Sigmoid colon (tissue), 7 donors: ENCODE results near the gene PKN2. TPM values are rescaled to one million over a fixed set of nuclear protein-coding genes. Genes with fewer than 3 reads are reported as not detected.

Experiments
- DNase-seq: peaks from one replicate; pipeline ENCODE4 v3.0.0-alpha.2; 2019
- H3K27ac ChIP-seq, 4 donors: fragments of 200-600 bp; sonication (generic); one replicate each; pipeline ENCODE4 v1.5.1; 2016 to 2019; ENCODE audit warnings: mild to moderate bottlenecking in 1 of 4
- H3K27me3 ChIP-seq, 3 donors: fragments of 200-600 bp; sonication (generic); one replicate each; pipeline ENCODE4 v1.5.1; 2019; ENCODE audit warnings: mild to moderate bottlenecking in 1 of 3
- H3K36me3 ChIP-seq, 4 donors: fragments of 200-600 bp; sonication (generic); one replicate each; pipeline ENCODE4 v1.5.1; 2016 to 2019
- H3K4me1 ChIP-seq, 4 donors: fragments of 200-600 bp; sonication (generic); one replicate each; pipeline ENCODE4 v1.5.1; 2017 to 2019
- H3K4me3 ChIP-seq, 4 donors: fragments of 200-600 bp; sonication (generic); one replicate each; pipeline ENCODE4 v1.5.1; 2017 to 2019; ENCODE audit warnings: mild to moderate bottlenecking in 2 of 4, moderate library complexity in 1 of 4
- H3K9me3 ChIP-seq, 4 donors: fragments of 200-600 bp in 3 of 4; sonication (generic) in 3 of 4; one replicate each; pipeline versions ENCODE4 v1.5.1 to v1.6.1; 2013 to 2019
- EP300 ChIP-seq, 4 donors: sonication (generic); formaldehyde crosslinking; IDR thresholded peaks; one replicate each; pipeline ENCODE4 v1.6.1; 2017; ENCODE audit warnings: antibody characterized with exemption in 4 of 4
- POLR2A ChIP-seq, 2 donors: fragments of 450-650 bp; IDR thresholded peaks; one replicate each; pipeline ENCODE4 v1.6.1; 2016; ENCODE audit warnings: antibody characterized with exemption in 2 of 2, mild to moderate bottlenecking in 2 of 2, moderate library complexity in 2 of 2
- POLR2AphosphoS5 ChIP-seq, 4 donors: sonication (generic); formaldehyde crosslinking; IDR thresholded peaks; one replicate each; pipeline ENCODE4 v1.6.1; 2017; ENCODE audit warnings: antibody characterized with exemption in 4 of 4
- WGBS, 2 donors: extraction: QIAGEN DNeasy Blood & Tissue Kit; methylation state at CpG; one replicate each; pipeline ENCODE4 v1.1.7; 2013; 5-methylcytosine and 5-hydroxymethylcytosine counted together
- intact Hi-C: fragments of 100-400 bp; cut with DNase I; formaldehyde crosslinking; loops from one replicate; pipeline ENCODE4 v1.15.1; 2023
- polyA plus RNA-seq, 3 donors: library from polyadenylated mRNA; stranded (reverse); fragments of 200-250 nt; gene quantifications; one replicate each; pipeline ENCODE4 v1.2.3, GENCODE V29; 2013
- total RNA-seq, 4 donors: library from RNA; depleted of rRNA; stranded (reverse); fragments of >200 nt; gene quantifications; one replicate each; pipeline ENCODE4 v1.1.0, GENCODE V29; 2016
- TF ChIP-seq, protein P1 (sequence below), 4 experiments: fragments of 450-650 bp in 3 of 4; fragments of 200-600 bp in 1 of 4; IDR thresholded peaks; one replicate each; pipeline ENCODE4 v1.5.1; 2016 to 2019; ENCODE audit warnings: antibody characterized with exemption in 4 of 4, mild to moderate bottlenecking in 3 of 4, moderate library complexity in 2 of 4
- donor health status: healthy with polysubstance abuse.
- donor health status: Bipolar disorder and iron deficiency.
- donor health status: healthy.

The PKN2 gene
- total and polyA plus RNA-seq, 7 donors: 9.6 to 43.4 (median 25.5) TPM

DNA sequence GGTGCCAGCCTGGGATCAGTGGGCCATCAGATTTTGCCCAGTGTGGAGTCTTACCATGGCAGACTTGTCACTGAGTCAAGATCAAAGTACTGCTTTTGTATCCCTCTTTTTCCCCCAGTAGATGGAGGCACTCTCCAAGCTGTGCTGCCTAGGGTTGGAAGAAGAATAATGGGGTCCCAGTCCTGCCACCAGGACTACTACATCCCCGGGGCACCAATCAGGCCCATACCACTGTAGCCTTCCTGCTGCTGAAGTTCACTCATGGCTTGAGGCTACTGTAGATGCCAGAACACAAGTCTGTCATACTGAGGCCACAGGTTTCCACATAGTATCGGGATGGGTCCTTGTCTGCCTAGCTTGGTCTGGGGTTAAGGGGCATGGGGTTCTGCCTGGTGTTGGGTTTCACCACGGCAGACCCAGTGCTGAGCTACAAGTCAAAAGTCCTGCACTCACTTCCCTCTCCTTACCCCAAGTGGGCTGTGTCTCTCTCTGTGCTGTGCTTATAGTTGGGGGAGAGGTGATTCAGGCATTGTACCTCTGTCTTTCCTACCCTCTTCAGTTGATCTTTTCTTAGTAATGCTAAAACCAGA, 53.4 kb downstream of the PKN2 start:
- H3K27me3 ChIP-seq: no peaks in the 10 kb centered on the region
- peaks cover 0 to 10% (median 0%) of the 10 kb centered on the region in 4 donors for H3K4me1 ChIP-seq
- intact Hi-C loops: loop anchor here (10.0 kb wide), 1 partner anchor 157 kb away; the partner anchor contains the start of gene GTF2B
- no peak for DNase-seq
- no peaks in the 10 kb centered on the region for H3K36me3 ChIP-seq
- H3K9me3 ChIP-seq: peaks cover 0 to 5% (median 2%) of the 10 kb centered on the region in 4 donors
- H3K27ac ChIP-seq: no peak overlapping the region
- TF ChIP-seq POLR2A (IDR thresholded peaks at IDR 0.05): no peak
- TF ChIP-seq POLR2AphosphoS5 (IDR thresholded peaks at IDR 0.05): no peak
- TF ChIP-seq EP300 (IDR thresholded peaks at IDR 0.05): no peak
- WGBS, 2 donors: 94 to 98% methylated on average over 3 of the region's 3 CpGs
- H3K4me3 ChIP-seq: no peak overlapping the region

DNA sequence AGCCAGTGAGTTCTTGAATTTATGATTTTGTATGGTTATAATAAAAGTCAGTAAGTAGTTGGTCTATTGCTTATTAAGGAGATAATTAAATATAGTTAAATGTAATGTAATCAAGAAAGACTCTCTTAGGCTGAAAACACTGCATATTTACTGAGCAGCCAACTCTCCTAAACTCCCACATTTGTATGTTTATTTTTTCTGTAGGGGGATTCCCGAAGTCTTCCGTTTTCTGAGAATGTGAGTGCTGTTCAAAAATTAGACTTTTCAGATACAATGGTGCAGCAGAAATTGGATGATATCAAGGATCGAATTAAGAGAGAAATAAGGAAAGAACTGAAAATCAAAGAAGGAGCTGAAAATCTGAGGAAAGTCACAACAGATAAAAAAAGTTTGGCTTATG, 56.7 kb downstream of the PKN2 start:
- WGBS, 2 donors: 72 to 84% methylated on average over 3 of the region's 3 CpGs
- H3K36me3 ChIP-seq: peaks cover 0 to 6% (median 0%) of the 10 kb centered on the region in 4 donors

DNA sequence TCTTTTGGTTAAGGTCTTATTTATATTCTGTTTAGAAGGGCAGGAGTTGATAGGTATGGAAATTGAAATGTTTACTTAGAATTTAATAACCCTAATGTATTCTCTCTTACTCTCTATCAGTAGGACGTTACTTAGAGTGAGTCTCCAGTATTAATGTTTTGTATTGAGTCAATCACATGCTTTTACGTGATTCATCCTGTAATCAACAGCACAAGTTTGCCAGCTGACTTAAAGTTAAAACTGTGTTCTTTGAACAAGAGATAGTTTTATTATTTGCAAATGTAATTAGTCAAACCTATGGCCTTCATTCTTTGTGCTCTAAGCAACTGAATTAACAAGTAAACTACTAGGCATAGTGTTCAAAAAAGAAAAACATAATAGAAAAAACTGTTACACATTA, 57.3 kb downstream of the PKN2 start:
- TF ChIP-seq POLR2A (IDR thresholded peaks at IDR 0.05) (no peak), POLR2AphosphoS5 (IDR thresholded peaks at IDR 0.05) (no peak), EP300 (IDR thresholded peaks at IDR 0.05) (no peak)
- TF ChIP-seq, protein P1, sequence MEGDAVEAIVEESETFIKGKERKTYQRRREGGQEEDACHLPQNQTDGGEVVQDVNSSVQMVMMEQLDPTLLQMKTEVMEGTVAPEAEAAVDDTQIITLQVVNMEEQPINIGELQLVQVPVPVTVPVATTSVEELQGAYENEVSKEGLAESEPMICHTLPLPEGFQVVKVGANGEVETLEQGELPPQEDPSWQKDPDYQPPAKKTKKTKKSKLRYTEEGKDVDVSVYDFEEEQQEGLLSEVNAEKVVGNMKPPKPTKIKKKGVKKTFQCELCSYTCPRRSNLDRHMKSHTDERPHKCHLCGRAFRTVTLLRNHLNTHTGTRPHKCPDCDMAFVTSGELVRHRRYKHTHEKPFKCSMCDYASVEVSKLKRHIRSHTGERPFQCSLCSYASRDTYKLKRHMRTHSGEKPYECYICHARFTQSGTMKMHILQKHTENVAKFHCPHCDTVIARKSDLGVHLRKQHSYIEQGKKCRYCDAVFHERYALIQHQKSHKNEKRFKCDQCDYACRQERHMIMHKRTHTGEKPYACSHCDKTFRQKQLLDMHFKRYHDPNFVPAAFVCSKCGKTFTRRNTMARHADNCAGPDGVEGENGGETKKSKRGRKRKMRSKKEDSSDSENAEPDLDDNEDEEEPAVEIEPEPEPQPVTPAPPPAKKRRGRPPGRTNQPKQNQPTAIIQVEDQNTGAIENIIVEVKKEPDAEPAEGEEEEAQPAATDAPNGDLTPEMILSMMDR (IDR thresholded peaks at IDR 0.05): no peak
- peaks cover 0 to 10% (median 0%) of the 10 kb centered on the region in 4 donors for H3K4me1 ChIP-seq
- H3K27ac ChIP-seq: no peak overlapping the region
- WGBS, 2 donors: 69 to 80% methylated on average over 2 of the region's 2 CpGs
- H3K9me3 ChIP-seq: no peaks in the 10 kb centered on the region
- intact Hi-C loops: no loop called here
- no peak for DNase-seq
- peaks cover 0 to 6% (median 0%) of the 10 kb centered on the region in 4 donors for H3K36me3 ChIP-seq
- H3K27me3 ChIP-seq: no peaks in the 10 kb centered on the region
- H3K4me3 ChIP-seq: no peak overlapping the region

More for the DNA sequence above, 56.7 kb downstream of the PKN2 start:
- H3K27me3 ChIP-seq: no peaks in the 10 kb centered on the region
- H3K27ac ChIP-seq: no peak overlapping the region
- H3K4me3 ChIP-seq: no peak overlapping the region
- intact Hi-C loops: no loop called here
- H3K4me1 ChIP-seq: peaks cover 0 to 10% (median 0%) of the 10 kb centered on the region in 4 donors
- TF ChIP-seq EP300 (IDR thresholded peaks at IDR 0.05) (no peak), POLR2AphosphoS5 (IDR thresholded peaks at IDR 0.05) (no peak), POLR2A (IDR thresholded peaks at IDR 0.05) (no peak)
- TF ChIP-seq, protein P1 (IDR thresholded peaks at IDR 0.05): no peak
- no peak for DNase-seq
- peaks cover 0 to under 1% (median 0%) of the 10 kb centered on the region in 4 donors for H3K9me3 ChIP-seq

DNA sequence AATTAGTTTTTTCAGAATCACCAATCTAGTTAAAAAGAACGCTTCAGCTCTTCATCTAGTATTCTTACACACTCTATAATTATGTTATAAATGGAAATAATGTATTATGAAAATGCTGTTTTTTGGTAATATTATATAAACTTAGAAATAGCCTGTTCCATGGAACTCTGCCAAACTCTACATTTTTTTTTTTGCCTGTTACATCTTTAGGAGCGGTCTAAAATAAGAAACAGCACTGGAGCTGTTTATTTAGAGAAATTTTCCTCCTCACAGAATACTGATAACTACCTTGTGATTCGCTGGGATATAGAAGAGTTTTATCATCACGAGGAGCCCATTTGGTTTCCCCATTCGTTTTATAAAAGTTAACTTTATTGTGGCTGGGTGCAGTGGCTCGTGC, 58.5 kb downstream of the PKN2 start:
- TF ChIP-seq POLR2AphosphoS5 (IDR thresholded peaks at IDR 0.05): no peak
- TF ChIP-seq, protein P1 (IDR thresholded peaks at IDR 0.05): no peak
- TF ChIP-seq EP300 (IDR thresholded peaks at IDR 0.05): no peak
- TF ChIP-seq POLR2A (IDR thresholded peaks at IDR 0.05): no peak
- intact Hi-C loops: no loop called here
- Histone ChIP-seq H3K9me3 (no peaks in the 10 kb centered on the region), H3K4me3 (no peak overlapping the region), H3K36me3 (peaks cover 0 to 6% (median 0%) of the 10 kb centered on the region in 4 donors), H3K4me1 (peaks cover 0 to 10% (median 0%) of the 10 kb centered on the region in 4 donors), H3K27ac (no peak overlapping the region), H3K27me3 (no peaks in the 10 kb centered on the region)
- 93% methylated on average over 6 of the region's 6 CpGs for WGBS, 2 donors
- DNase-seq: no peak

DNA sequence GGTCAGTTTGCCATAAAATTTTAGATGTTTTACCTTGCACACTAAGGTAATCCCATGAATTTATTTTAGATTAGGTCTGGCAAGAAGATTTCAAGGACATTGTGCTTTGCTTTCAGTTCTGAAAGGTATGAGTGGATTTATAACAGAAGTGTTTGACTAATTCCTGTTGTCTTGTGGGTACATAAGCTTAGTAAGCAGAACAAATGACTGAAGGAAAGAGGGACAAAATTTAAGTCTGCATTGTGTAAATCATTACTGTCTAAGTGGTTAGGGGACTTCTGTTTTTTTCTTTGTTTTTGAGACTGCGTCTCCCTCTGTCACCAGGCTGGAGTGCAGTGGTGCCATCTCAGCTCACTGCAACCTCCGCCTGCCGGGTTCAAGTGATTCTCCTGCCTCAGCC, 60.1 kb downstream of the PKN2 start:
- intact Hi-C loops: no loop called here
- Histone ChIP-seq H3K27ac (no peak overlapping the region), H3K27me3 (no peaks in the 10 kb centered on the region), H3K9me3 (no peaks in the 10 kb centered on the region), H3K36me3 (peaks cover 0 to 6% (median 0%) of the 10 kb centered on the region in 4 donors), H3K4me1 (peaks cover 0 to 5% (median 0%) of the 10 kb centered on the region in 4 donors), H3K4me3 (no peak overlapping the region)
- DNase-seq: no peak
- 96 to 97% methylated on average over 3 of the region's 3 CpGs for WGBS, 2 donors
- TF ChIP-seq, protein P1 (IDR thresholded peaks at IDR 0.05): no peak
- TF ChIP-seq POLR2AphosphoS5 (IDR thresholded peaks at IDR 0.05) (no peak), EP300 (IDR thresholded peaks at IDR 0.05) (no peak), POLR2A (IDR thresholded peaks at IDR 0.05) (no peak)
